HG03045 (cell line): Measurements from ENCODE around the gene HEATR5B.

Source experiments
- ATAC-seq: cut with Tn5 transposase; IDR thresholded peaks from one replicate; pipeline ENCODE4 v1.9.1; 2021; ENCODE audit warnings: mild to moderate bottlenecking, moderate library complexity; ENCODE audit not compliant: unreplicated experiment

HEATR5B gene

GRCh38 chr2:37083873-37084794 is at the start of gene HEATR5B, which contains the start of gene GPATCH11:
HEATR5B (minus strand) TSS chr2:37084372; CDS start chr2:37083414, 958 bp downstream.
GPATCH11 (plus strand) TSS chr2:37084518; CDS start chr2:37088382, 3,864 bp downstream.
- peak; percentile 86 for ATAC-seq

- ATAC-seq = no peak
Observed at GRCh38 chr2:37132914-37133313, 48.7 kb upstream of the HEATR5B start.

DNA sequence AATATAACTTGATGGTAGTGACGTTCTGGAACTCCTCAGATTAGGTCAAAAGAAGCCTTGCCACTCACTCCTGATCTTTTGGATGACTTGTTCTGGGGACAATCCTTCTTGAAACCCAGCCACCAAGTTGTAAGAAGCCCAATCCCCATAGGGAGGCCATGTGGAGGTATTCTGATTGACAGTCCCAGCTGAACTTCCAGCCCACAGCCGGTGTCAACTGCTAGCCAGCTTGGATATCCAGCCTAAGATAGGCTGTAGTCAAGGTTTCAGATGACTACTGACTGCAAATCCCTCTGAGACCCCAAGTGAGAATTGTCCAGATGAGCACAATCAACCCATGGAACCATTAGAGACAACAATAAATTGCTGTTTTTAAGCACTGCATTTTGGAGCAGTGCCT is 41.2 kb upstream of the HEATR5B start:
- no peak for ATAC-seq

DNA sequence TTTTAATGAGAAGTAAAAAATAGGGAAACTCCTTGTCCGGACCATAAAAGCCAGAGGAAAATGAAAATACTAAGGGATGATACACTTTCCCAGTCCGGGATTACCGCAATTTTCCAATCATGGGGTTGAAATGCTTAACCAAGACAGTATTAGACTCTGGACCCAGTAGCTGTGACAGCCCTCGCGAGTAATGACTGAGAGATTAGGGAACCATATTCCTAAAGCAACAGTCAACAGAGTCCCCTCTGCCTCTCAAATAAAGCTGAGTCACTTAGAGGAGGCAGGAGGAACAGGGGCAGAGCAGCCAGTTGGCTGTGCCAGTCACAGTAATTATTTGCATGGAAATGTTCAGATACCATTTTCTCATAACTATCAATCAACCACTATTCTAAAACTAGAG is 35.0 kb upstream of the HEATR5B start:
- no peak for ATAC-seq

DNA sequence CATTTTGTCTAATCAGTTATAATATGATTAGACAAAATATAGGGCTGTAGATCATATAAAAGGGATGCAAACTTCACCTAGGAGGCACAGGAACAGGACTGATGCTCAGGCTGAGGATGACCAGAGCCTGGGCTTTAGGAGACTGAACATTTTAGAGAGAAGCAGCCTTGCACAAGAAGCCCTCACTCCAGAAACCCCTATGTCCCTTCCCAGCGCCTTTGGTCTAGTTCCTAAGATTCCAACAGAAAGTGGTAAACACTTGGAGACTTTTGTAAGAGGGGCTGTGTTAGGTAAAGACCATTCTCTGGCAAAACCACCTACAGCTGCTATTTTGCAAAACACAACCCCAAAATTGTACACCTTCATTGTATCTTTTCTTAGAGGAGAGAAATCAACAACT is 33.4 kb upstream of the HEATR5B start:
- no peak for ATAC-seq

DNA sequence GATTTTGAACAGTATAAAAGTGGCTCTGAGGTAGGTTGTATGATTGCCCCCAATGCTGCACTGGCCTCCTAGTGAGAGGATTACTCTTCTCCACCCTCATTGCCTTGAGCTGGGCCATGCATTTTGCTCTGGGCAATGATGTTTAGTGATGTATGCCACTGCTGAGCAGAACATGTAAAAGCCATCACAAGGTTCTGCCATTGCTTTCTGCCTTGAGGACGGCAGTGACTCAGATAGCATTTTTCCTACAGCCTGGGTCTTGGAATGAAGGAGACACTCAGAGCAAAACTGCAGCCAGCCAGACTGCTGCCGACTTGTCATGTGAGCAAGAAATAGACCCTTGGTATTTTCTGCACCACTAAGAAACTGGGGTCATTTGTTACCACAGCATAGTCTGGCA is 27.8 kb upstream of the HEATR5B start:
- ATAC-seq = no peak

GRCh38 chr2:37110306-37111212 is 26.4 kb upstream of the HEATR5B start:
- no peak for ATAC-seq

DNA sequence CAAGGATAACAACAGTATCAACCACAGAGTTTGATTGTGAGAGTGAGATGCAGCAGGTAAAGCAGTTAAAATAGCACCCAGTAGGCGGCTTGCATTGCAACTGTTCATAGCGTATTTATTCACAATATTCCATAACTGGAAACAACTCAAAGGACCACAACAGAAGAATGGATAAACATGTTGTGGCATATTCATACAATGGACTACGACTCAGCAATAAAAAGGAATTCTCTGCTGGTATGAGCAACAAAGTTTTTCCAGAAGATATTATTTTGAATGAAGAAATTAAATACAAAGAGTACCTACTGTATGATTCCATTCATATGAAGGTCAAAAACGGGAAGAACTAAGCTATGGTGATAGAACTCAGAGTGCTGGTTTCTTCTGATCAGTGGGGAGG is 25.4 kb upstream of the HEATR5B start:
- ATAC-seq = no peak

DNA sequence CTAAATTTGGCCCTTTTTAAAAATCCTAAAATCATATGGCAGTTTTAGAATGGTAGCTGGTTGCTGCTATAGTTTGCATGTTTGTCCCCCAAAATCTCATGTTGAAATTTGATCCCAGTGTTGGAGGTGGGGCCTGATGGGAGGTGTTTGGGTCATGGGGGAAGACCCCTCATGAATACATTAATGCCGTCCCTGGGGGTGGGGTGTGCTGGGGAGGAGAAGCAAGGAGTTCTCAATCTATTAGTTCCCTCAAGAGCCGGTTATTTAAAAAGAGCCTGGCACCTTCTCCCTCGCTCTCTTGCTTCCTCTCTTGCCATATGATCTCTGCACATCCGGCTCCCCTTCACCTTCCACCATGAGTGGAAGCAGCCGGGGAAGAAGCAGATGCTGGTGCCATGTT is 21.0 kb upstream of the HEATR5B start:
- ATAC-seq = no peak

- ATAC-seq = no peak
Observed at GRCh38 chr2:37104178-37104577, 20.0 kb upstream of the HEATR5B start.

DNA sequence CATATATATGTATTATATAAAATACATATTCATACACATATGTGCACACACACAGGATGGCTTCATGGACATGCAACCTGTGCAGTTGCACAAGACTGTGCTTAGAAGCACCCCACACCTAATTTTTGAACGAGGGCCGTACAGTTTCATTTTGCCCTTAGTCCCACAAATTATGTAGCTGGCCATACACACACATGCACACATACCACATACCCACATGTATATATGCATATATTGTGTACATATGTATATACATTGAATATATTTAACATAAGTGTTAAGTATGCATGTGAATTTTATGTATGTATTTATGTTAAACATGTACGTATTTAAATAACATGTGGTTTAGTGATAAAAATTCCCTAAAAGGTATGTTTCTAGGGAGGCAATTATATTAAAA is 18.4 kb upstream of the HEATR5B start:
- ATAC-seq = no peak

GRCh38 chr2:37100054-37100453 is 15.9 kb upstream of the HEATR5B start:
- no peak for ATAC-seq

DNA sequence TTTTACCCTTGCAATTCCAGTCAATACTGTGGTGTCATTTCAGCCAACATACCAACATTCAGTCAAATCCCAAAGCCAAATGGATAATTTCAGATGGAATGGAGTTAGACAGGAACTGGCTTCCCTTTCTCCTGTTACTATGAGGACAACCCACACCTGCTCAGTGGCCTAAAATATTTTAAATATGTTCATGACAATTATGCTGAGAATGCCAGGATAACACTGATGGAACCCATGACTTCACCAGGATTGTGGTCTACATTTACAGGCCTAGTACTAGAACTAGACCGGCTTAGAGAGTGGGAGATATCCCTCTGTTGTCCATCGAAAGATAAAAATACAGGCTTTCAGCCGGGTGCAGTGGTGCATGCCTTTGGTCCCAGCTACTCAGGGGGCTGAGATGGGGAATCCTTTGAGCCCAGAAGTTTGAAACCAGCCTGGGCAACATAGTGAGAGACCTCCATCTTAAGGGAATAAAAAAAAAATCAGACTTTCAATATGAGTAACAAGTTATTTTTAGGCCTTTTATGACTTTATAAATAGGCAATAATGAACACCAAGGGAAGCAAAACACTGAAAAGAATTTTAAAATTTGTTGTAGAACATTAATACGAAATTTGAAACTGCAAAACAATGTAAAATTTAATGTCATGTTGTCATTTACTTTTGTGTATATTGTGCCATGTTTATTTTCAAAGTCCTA is 14.4 kb upstream of the HEATR5B start:
- no peak for ATAC-seq

GRCh38 chr2:37096568-37096967 is 12.4 kb upstream of the HEATR5B start:
- no peak for ATAC-seq

DNA sequence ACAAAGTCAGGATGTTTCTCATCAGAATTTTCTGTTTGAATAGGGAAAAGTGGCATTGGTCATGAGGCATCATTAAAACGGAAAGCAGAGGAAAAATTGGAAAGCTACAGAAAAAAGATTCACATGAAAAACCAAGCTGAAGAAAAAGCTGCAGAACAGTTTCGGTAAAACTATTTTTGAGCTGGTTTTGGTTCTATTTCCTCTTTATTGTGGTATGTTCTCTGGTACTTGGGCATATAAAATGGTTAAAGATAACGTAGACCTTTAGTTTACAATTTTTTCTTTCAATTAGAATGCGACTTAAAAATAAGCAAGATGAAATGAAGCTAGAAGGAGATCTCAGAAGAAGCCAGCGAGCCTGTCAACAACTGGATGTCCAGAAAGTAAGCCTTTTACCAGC is 7.7 kb upstream of the HEATR5B start:
- no peak for ATAC-seq

- peak; percentile 82 for ATAC-seq
Observed at GRCh38 chr2:37090019-37090477, 5.9 kb upstream of the HEATR5B start.

DNA sequence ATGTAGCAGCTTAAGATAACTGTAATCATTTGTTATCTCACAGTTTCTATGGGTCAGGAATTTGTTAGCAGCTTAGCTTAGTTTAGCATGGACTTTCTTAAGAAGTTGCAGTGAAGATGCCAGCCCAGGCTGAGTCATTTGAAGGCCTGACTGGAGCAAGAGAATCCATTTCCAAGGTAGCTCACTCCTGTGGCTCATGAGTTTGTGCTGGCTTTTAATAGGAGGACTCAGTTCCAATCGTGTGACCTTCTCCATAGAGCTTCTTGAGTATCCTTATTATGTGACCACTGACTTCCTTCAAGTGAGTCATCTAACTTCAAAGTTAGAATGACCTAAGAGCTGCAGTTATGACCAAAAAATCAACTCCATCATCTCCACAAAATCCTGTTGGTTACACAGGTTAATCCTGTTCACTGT is 1.6 kb upstream of the HEATR5B start:
- no peak for ATAC-seq

DNA sequence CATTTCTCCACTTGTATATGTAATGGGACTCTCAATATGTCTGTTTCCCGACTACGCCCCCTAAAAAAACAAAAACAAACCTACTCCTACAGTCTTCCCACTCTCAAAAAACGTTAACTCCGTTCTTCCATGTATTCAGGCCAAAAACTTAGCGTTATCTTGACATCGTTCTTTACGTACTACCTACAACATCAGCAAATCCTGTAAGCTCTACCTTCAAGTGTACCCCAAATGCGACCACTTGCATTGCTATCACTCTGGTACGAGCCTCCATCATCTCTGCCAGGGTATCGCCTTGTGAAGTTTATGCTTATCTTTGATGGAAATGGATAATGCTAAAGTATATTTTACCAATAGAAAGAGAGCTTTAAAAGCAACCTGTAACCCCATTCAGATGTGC is 625 bp upstream of the HEATR5B start:
- ATAC-seq = no peak

DNA sequence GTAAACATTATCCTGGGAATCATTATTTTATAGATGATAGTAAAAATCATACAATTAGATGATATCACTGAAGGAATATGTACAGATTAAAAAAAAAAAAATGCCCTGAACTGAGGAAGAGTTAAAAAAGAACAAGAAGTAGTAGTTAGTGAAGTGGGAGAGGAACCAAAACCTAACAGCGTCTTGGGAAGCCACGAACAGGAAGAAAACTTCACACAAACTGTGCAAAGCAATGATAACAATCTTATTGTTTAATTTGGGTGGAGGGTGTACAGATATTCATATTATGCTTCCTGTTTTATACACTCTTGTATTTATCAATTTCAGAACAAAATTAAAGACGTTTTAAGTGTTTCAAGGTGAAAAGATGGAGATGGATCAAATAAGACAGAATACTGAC is 3.5 kb downstream of the HEATR5B start:
- no peak for ATAC-seq

DNA sequence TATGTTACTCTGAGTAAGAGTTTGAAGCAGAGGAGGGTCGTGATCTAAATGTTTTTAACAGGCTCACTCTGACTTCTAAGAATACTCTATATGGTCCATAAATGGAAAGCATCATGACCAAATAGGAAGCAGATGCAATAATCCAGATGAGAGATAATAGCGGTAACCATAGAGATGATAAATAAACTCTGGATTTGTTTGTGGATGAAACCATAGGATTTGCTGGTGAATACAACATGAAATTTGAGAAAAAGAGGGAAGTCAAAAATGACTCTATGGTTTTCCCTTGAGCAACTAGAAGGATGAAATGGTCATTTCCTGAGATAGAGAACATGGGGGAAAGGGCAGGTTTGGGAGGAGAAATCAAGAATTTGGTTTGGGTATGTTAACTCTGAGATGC is 3.9 kb downstream of the HEATR5B start:
- no peak for ATAC-seq

- no peak for ATAC-seq
Observed at GRCh38 chr2:37070931-37071330, 13.2 kb downstream of the HEATR5B start.
